ENCODE results near the gene RMC1. TPM values are rescaled to one million over a fixed set of nuclear protein-coding genes. Genes with fewer than 3 reads are reported as not detected.

The RMC1 gene
- total and polyA plus RNA-seq, 2 of the 13 experiments (the other 11 are each of a cell fraction or from before 2014, with no cell fraction given) = 9.4 to 19.5 TPM

- no peak for DNase-seq (ENCODE audit: low spot score)
- ChIA-PET CTCF (ENCODE audit: low intra/inter-chr PET ratio, low total read pairs) (no interaction called here), POLR2A (interaction anchor here (1.0 kb wide), 1 partner anchor 9 kb away, joined by 3 read pairs; no protein-coding TSS in a partner anchor)
- H3K4me2 ChIP-seq (ENCODE audit: low read depth, low read length) = no peak overlapping the region
- intact Hi-C loops (cut with micrococcal nuclease; ENCODE audit: unreplicated experiment) (no loop called here), in situ Hi-C loops (cut with HindIII; ENCODE audit: extremely low pct_ligation_motif_present, low pct_unique_long_range_greater_than_20kb) (no loop called here)
- H3K27ac ChIP-seq (ENCODE audit: extremely low read length, insufficient read depth, low read length) = no peak overlapping the region
- 84% methylated on average over 8 of the region's 8 CpGs for WGBS (ENCODE audit: low lambda C conversion rate)
- peaks cover 26% of the 10 kb centered on the region for H3K4me1 ChIP-seq (ENCODE audit: insufficient read depth, low read length)
- no peaks in the 10 kb centered on the region for H3K27me3 ChIP-seq (ENCODE audit: control insufficient read depth in 1 of 2, insufficient read depth in 2 of 2, low read length in 2 of 2)
- TF ChIP-seq ZNF646 (CRISPR knock-in tag; IDR thresholded peaks at IDR 0.05) = no peak
- H3K9ac ChIP-seq (ENCODE audit: insufficient read depth, low read depth, low read length) = no peak overlapping the region
- H3K4me3 ChIP-seq (replicated peaks in 1 of 3; ENCODE audit: insufficient read depth in 1 of 3, low read depth in 2 of 3, low read length in 3 of 3) = no peak overlapping the region
- no peak for FAIRE-seq
- H3K9me3 ChIP-seq (ENCODE audit: low read length) = no peaks in the 10 kb centered on the region
- H2AFZ ChIP-seq (ENCODE audit: low read length) = no peak overlapping the region
- no TSS peak for BruUV-seq (replicated peaks)
- peaks cover 0 to 18% of the 10 kb centered on the region in 2 experiments; a peak in 3 of 5 replicates for H3K36me3 ChIP-seq (replicated peaks in 1 of 2; ENCODE audit: control insufficient read depth in 1 of 2, insufficient read depth in 2 of 2, low read length in 2 of 2)
- no peaks in the 10 kb centered on the region for H3K79me2 ChIP-seq (ENCODE audit: insufficient read depth, low read length)
- no peak for ATAC-seq
- H4K20me1 ChIP-seq (ENCODE audit: insufficient read depth, low read length) = no peaks in the 10 kb centered on the region
Measured at GRCh38 chr18:23484561-23485182, 18.6 kb upstream of the RMC1 start.

Measured in HepG2 (cell line).